ENCODE measurements around the gene NPHP3.

Gene NPHP3

DNA sequence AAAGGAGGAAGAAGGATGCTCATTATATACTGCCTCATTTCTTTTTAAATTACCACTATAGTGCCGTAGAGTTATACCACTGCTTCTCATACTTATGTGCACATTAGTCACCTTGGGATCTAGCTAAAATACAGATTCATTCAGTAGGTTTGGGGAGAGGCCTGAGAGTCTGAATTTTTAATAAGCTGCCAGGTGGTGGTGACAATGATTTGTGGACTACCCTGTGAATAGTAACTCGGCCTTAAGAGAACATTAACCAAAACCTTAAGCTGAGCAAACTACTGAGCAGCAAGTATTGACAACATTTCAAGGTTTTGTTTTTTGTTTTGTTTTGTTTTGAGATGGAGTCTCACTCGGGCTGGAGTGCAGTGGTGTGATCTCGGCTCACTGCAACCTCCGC lies 42.3 kb downstream of the NPHP3 start:
- Histone ChIP-seq H3K9me3 (ENCODE audit: control insufficient read depth, low read length) (no peaks in the 10 kb centered on the region), H3K4me3 (ENCODE audit: low read length) (no peak overlapping the region), H3K36me3 (ENCODE audit: control insufficient read depth, insufficient read depth, low read length) (no peaks in the 10 kb centered on the region), H3K27me3 (ENCODE audit: control insufficient read depth, insufficient read depth, low read length) (no peaks in the 10 kb centered on the region), H3K9ac (ENCODE audit: low read length) (no peak overlapping the region), H3K4me1 (ENCODE audit: control insufficient read depth, insufficient read depth, low read length) (no peaks in the 10 kb centered on the region)

- no peak overlapping the region for H3K4me3 ChIP-seq (ENCODE audit: low read length)
- no peaks in the 10 kb centered on the region for H3K9me3 ChIP-seq (ENCODE audit: control insufficient read depth, low read length)
- no peaks in the 10 kb centered on the region for H3K4me1 ChIP-seq (ENCODE audit: control insufficient read depth, insufficient read depth, low read length)
- H3K9ac ChIP-seq (ENCODE audit: low read length) = no peak overlapping the region
- H3K36me3 ChIP-seq (ENCODE audit: control insufficient read depth, insufficient read depth, low read length) = no peaks in the 10 kb centered on the region
- H3K27me3 ChIP-seq (ENCODE audit: control insufficient read depth, insufficient read depth, low read length) = no peaks in the 10 kb centered on the region
Measured at GRCh38 chr3:132675408-132675807, 46.8 kb downstream of the NPHP3 start.

DNA sequence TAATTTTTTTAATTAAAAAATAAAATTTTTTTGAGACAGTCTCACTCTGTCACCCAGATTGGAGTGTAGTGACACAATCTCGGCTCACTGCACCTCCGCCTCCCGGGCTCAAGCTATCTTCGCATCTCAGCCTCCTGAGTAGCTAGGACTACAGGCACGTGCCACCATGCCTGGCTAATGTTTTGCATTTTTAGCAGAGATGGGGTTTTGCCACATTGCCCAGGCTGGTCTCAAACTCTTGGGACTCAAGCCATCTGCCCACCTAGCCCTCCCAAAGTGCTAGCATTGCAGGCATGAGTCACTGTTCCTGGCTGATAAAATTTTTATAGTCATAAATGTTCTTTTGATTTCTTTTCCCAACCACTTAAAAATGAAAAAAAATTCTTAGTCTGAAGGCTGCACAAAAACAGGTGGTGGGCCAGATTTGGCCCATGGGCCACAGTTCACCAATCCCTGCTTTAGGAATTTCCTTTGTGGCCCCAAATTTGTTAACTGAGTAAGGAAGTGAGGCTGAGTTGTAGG lies 52.9 kb downstream of the NPHP3 start:
- Histone ChIP-seq H3K9me3 (ENCODE audit: control insufficient read depth, low read length) (no peaks in the 10 kb centered on the region), H3K36me3 (ENCODE audit: control insufficient read depth, insufficient read depth, low read length) (no peaks in the 10 kb centered on the region), H3K9ac (ENCODE audit: low read length) (no peak overlapping the region), H3K4me1 (ENCODE audit: control insufficient read depth, insufficient read depth, low read length) (no peaks in the 10 kb centered on the region), H3K27me3 (ENCODE audit: control insufficient read depth, insufficient read depth, low read length) (no peaks in the 10 kb centered on the region), H3K4me3 (ENCODE audit: low read length) (no peak overlapping the region)

GRCh38 chr3:132665230-132665745 lies 56.9 kb downstream of the NPHP3 start:
- no peaks in the 10 kb centered on the region for H3K27me3 ChIP-seq (ENCODE audit: control insufficient read depth, insufficient read depth, low read length)
- H3K9me3 ChIP-seq (ENCODE audit: control insufficient read depth, low read length) = no peaks in the 10 kb centered on the region
- H3K9ac ChIP-seq (ENCODE audit: low read length) = no peak overlapping the region
- no peaks in the 10 kb centered on the region for H3K36me3 ChIP-seq (ENCODE audit: control insufficient read depth, insufficient read depth, low read length)
- H3K4me1 ChIP-seq (ENCODE audit: control insufficient read depth, insufficient read depth, low read length) = no peaks in the 10 kb centered on the region
- H3K4me3 ChIP-seq (ENCODE audit: low read length) = no peak overlapping the region

DNA sequence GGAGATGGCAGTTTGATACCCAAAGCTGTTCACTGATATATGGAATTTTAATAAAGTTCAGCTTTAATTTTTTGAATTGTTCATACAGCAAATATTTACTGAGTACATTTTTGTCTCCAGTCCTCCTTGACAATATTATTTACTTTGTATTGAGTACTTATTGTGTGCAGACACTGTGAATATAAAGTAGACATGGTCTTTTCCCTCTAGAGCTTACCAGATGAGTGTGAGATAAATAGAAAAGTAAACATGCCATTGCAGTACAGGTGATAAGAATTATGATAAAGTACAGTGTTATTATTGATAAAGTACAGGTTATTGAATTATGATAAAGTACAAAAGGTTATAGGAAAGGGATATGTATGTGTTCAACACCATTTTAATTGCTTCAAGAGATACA lies 60.0 kb downstream of the NPHP3 start:
- H3K4me3 ChIP-seq (ENCODE audit: low read length) = no peak overlapping the region
- peaks cover 4% of the 10 kb centered on the region for H3K4me1 ChIP-seq (ENCODE audit: control insufficient read depth, insufficient read depth, low read length)
- H3K36me3 ChIP-seq (ENCODE audit: control insufficient read depth, insufficient read depth, low read length) = no peaks in the 10 kb centered on the region
- no peak overlapping the region for H3K9ac ChIP-seq (ENCODE audit: low read length)
- no peaks in the 10 kb centered on the region for H3K27me3 ChIP-seq (ENCODE audit: control insufficient read depth, insufficient read depth, low read length)
- no peaks in the 10 kb centered on the region for H3K9me3 ChIP-seq (ENCODE audit: control insufficient read depth, low read length)

DNA sequence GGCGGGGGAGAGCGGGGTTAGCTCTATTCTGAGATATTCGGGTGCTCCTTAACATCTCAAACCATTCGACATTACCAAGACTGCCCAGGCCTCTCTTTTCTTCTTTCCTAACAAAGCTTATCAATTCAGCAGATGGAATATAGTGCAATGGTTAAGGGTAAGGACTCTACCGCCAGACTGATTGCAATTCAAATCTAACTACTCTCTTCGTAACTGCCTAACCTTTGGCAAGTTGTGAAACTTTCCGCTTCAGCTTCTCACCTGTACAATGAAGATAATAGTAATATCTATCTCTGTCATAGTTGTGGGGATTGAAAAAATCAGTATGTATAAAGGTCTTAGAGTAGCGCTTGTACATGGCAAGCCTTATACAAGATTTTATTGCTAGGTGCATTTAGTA lies 61.1 kb downstream of the NPHP3 start:
- peak overlapping the region; percentile 93 for H3K9ac ChIP-seq (ENCODE audit: low read length)
- H3K4me3 ChIP-seq (ENCODE audit: low read length) = peak overlapping the region; percentile 84
- peaks cover 4% of the 10 kb centered on the region for H3K4me1 ChIP-seq (ENCODE audit: control insufficient read depth, insufficient read depth, low read length)
- H3K36me3 ChIP-seq (ENCODE audit: control insufficient read depth, insufficient read depth, low read length) = no peaks in the 10 kb centered on the region
- no peaks in the 10 kb centered on the region for H3K27me3 ChIP-seq (ENCODE audit: control insufficient read depth, insufficient read depth, low read length)
- H3K9me3 ChIP-seq (ENCODE audit: control insufficient read depth, low read length) = no peaks in the 10 kb centered on the region

DNA sequence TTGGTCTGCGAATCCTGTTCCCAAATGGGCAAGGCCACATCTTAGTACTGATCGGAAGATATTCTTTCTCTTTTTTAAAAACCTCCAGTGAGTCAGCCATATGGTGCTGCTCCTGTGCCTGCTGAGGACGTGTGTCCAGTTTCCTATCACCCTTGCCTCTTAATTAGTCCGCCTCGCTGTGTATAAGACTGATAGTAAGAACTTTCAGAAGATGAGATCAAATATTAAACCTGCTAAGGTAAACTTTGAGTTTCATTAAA lies 61.5 kb downstream of the NPHP3 start:
- Histone ChIP-seq H3K9me3 (ENCODE audit: control insufficient read depth, low read length) (no peaks in the 10 kb centered on the region), H3K36me3 (ENCODE audit: control insufficient read depth, insufficient read depth, low read length) (no peaks in the 10 kb centered on the region), H3K27me3 (ENCODE audit: control insufficient read depth, insufficient read depth, low read length) (no peaks in the 10 kb centered on the region), H3K4me1 (ENCODE audit: control insufficient read depth, insufficient read depth, low read length) (peaks cover 4% of the 10 kb centered on the region), H3K9ac (ENCODE audit: low read length) (peak overlapping the region; percentile 93), H3K4me3 (ENCODE audit: low read length) (peak overlapping the region; percentile 84)

DNA sequence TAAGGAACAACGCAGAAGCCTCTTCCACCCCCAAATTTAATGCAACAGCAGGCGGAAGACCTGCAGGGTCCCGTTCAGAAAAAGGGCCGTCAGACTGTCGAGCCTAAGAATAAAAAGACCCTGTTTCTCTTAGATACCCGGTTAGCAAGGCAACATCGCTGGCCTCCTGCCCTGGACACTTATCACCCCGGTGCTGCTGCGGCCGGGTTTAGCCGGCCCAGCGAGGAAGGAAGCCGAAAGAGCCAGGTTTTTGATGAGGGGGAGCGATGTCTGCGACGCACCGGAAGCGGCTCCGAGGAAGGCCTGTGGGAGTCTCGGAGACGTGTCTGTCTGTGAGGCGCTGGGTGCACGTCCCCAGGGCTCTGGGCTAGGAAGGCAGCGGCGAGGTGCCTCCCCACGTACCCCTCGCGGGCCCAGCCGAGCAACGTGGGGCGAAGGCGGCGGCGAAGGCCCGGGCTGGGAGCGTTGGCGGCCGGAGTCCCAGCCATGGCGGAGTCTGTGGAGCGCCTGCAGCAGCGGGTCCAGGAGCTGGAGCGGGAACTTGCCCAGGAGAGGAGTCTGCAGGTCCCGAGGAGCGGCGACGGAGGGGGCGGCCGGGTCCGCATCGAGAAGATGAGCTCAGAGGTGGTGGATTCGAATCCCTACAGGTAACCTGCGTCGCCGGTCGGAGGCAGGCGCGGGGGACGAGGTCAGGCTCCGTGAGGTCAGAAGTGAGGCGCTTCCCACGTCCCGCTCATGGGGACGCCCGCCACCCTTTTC lies 62.0 kb downstream of the NPHP3 start, which contains the start of gene UBA5:
Gene UBA5, plus strand, starts transcription at position 278 of the 759 bp plus-strand sequence. Its CDS starts 209 bp downstream, at position 487.
- H3K4me1 ChIP-seq (ENCODE audit: control insufficient read depth, insufficient read depth, low read length) = peaks cover 4% of the 10 kb centered on the region
- H3K4me3 ChIP-seq (ENCODE audit: low read length) = peak within 1 kb of the TSS; percentile 84
- H3K9me3 ChIP-seq (ENCODE audit: control insufficient read depth, low read length) = no peaks in the 10 kb centered on the region
- H3K36me3 ChIP-seq (ENCODE audit: control insufficient read depth, insufficient read depth, low read length) = no peaks in the 10 kb centered on the region
- no peaks in the 10 kb centered on the region for H3K27me3 ChIP-seq (ENCODE audit: control insufficient read depth, insufficient read depth, low read length)
- H3K9ac ChIP-seq (ENCODE audit: low read length) = peak within 1 kb of the TSS; percentile 93

- H3K4me1 ChIP-seq (ENCODE audit: control insufficient read depth, insufficient read depth, low read length) = peaks cover 4% of the 10 kb centered on the region
Measured at GRCh38 chr3:132659365-132660051, 62.7 kb downstream of the NPHP3 start, which contains the start of gene ACAD11. Gene ACAD11, minus strand, starts transcription at chr3:132659809. Its CDS starts 58 bp downstream, at chr3:132659751.

DNA sequence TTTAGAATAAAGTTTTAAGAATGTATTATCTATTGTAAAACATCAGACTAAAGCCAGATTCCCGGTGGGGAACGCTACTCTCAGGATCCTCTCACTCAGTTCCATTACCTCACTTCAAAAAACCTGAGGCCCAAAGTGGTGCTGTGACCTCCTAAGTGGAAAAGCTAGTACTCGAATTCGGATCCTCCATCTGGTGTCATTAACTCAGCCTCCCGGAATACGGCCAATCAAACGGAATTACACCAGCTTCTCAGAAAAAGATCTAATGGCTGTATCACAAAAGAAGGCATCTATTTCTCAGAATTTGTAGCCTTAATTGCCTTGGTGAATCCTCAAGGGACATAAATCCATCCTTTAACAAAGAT lies 63.2 kb downstream of the NPHP3 start:
- Histone ChIP-seq H3K27me3 (ENCODE audit: control insufficient read depth, insufficient read depth, low read length) (no peaks in the 10 kb centered on the region), H3K4me3 (ENCODE audit: low read length) (peak overlapping the region; percentile 84), H3K4me1 (ENCODE audit: control insufficient read depth, insufficient read depth, low read length) (peaks cover 4% of the 10 kb centered on the region), H3K9ac (ENCODE audit: low read length) (peak overlapping the region; percentile 93), H3K9me3 (ENCODE audit: control insufficient read depth, low read length) (no peaks in the 10 kb centered on the region), H3K36me3 (ENCODE audit: control insufficient read depth, insufficient read depth, low read length) (no peaks in the 10 kb centered on the region)

More at GRCh38 chr3:132659365-132660051, 62.7 kb downstream of the NPHP3 start, which contains the start of gene ACAD11:
- H3K36me3 ChIP-seq (ENCODE audit: control insufficient read depth, insufficient read depth, low read length) = no peaks in the 10 kb centered on the region
- no peaks in the 10 kb centered on the region for H3K27me3 ChIP-seq (ENCODE audit: control insufficient read depth, insufficient read depth, low read length)
- peak within 1 kb of the TSS; percentile 84 for H3K4me3 ChIP-seq (ENCODE audit: low read length)
- H3K9ac ChIP-seq (ENCODE audit: low read length) = peak within 1 kb of the TSS; percentile 93
- no peaks in the 10 kb centered on the region for H3K9me3 ChIP-seq (ENCODE audit: control insufficient read depth, low read length)

DNA sequence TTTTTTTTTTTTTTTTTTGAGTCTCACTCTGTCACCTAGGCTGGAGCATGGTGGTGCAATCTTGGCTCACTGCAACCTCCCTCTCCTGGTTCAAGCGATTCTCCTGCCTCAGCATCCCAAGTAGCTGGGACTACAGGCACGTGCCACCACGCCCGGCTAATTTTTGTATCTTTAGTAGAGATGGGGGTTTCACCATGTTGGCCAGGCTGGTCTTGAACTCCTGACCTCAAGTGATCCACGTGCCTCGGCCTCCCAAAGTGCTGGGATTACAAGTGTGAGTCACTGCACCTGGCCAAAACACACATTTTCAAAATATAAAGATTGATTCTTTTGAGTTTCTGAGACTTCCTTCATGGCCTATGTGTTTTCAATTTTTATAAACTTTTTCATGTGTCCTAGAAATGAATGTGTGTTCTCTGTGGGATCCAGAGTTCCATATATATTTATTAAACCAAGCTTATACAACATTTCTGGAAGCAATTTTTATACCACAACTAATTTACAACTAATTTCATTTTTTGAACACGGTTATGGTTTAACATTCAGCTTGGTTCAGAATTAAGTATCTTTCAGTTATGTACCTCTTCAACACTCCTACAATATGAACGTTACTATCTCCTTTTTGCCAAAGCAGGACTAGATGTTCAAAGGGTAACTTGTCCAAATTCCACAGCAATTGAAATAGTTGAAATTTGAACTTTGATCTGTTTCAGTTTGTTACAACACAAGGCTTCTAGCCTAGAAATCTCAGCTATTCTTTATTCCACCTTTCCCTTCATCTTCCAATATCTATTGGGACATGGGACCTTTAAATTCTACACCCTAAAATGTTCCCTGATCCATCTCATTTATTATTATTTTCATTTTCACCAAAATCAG lies 64.1 kb downstream of the NPHP3 start:
- Histone ChIP-seq H3K4me1 (ENCODE audit: control insufficient read depth, insufficient read depth, low read length) (peaks cover 4% of the 10 kb centered on the region), H3K9ac (ENCODE audit: low read length) (no peak overlapping the region), H3K36me3 (ENCODE audit: control insufficient read depth, insufficient read depth, low read length) (no peaks in the 10 kb centered on the region), H3K27me3 (ENCODE audit: control insufficient read depth, insufficient read depth, low read length) (no peaks in the 10 kb centered on the region), H3K4me3 (ENCODE audit: low read length) (no peak overlapping the region), H3K9me3 (ENCODE audit: control insufficient read depth, low read length) (no peaks in the 10 kb centered on the region)

All from mucosa of stomach (tissue), 1 donor.